Left lung (tissue), 10 donors: ENCODE data around the gene UAP1. TPM values are rescaled to one million over a fixed set of nuclear protein-coding genes. Genes with fewer than 3 reads are reported as not detected.

Experiments
- ATAC-seq: fragments of 200-7000 bp; cut with Tn5 transposase; one replicate; pipeline ENCODE4 v1.9.1; 2020; ENCODE audit warnings: moderate library complexity
- DNase-seq, 4 donors: peaks; one replicate each; pipeline ENCODE4 v3.0.0-alpha.2; 2013 to 2020
- H3K27ac ChIP-seq, 2 donors: fragments of 200-600 bp; sonication (generic) in 1 of 2; one replicate each; pipeline versions ENCODE4 v1.5.0 to v1.8.0; 2020 to 2021
- H3K27me3 ChIP-seq, 2 donors: fragments of 200-600 bp; sonication (generic) in 1 of 2; one replicate each; pipeline versions ENCODE4 v1.5.0 to v1.8.0; 2020 to 2021
- H3K36me3 ChIP-seq, 2 donors: fragments of 200-600 bp; sonication (generic) in 1 of 2; one replicate each; pipeline versions ENCODE4 v1.5.0 to v1.8.0; 2020 to 2021
- H3K4me1 ChIP-seq, 2 donors: fragments of 200-600 bp; one replicate each; pipeline ENCODE4 v1.8.0; 2021
- H3K4me3 ChIP-seq, 2 donors: fragments of 200-600 bp; sonication (generic) in 1 of 2; one replicate each; pipeline versions ENCODE4 v1.5.0 to v1.8.0; 2020 to 2021; ENCODE audit warnings: mild to moderate bottlenecking in 1 of 2
- H3K9me3 ChIP-seq, 2 donors: fragments of 200-600 bp; sonication (generic) in 1 of 2; one replicate each; pipeline versions ENCODE4 v1.5.0 to v1.8.0; 2020 to 2021
- intact Hi-C, 2 donors: fragments of 100-400 bp; cut with DNase I; formaldehyde crosslinking; loops; one replicate each; pipeline versions ENCODE4 v1.11.2 to v1.14.2; 2022
- polyA plus RNA-seq, 6 donors: library from polyadenylated mRNA; unstranded; fragments of 120-200 nt; gene quantifications; one replicate each; pipeline ENCODE4 v1.2.1, GENCODE V29; 2013; ENCODE audit not compliant: insufficient read length in 6 of 6
- total RNA-seq, 2 donors: library from RNA; stranded (reverse); fragmentation: NEBNext Ultra II Directional; extraction: Animal tissue kit (Norgen Biotek cat#: 25700); gene quantifications; one replicate each; pipeline ENCODE4 v1.2.1, GENCODE V29; 2021
- TF ChIP-seq, protein P1 (sequence below), 2 donors: fragments of 200-600 bp; sonication (generic) in 1 of 2; IDR thresholded peaks; one replicate each; pipeline versions ENCODE4 v1.5.0 to v1.8.0; 2021; ENCODE audit warnings: antibody characterized with exemption in 2 of 2
- donor health status: DM: no; HTN: yes; CAD: no.
- donor health status: DM: no; HTN: no; CAD: no.

The UAP1 gene
- total and polyA plus RNA-seq, 8 donors: 32.1 to 41.6 (median 39.2) TPM

DNA sequence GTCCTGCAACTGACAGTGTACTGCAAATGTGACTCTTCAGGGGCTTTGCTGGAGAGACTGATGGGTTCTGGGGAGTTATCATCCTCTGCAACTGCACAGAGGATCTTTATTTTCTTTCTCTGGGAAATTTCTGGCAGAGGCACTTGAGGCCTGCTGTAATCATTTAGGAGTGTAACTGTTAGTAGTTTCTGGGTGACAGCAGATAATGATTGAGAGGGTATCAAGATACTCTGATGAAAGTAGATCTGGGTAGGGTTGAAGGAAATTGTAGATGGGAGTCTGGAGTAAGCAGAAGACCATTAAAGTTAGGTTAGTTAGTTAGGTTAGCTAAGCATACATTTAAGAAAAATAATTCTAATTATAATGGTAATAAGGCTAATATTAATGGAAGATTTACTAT is 59.7 kb downstream of the UAP1 start:
- Histone ChIP-seq H3K4me3 (no peak overlapping the region), H3K36me3 (no peaks in the 10 kb centered on the region)

DNA sequence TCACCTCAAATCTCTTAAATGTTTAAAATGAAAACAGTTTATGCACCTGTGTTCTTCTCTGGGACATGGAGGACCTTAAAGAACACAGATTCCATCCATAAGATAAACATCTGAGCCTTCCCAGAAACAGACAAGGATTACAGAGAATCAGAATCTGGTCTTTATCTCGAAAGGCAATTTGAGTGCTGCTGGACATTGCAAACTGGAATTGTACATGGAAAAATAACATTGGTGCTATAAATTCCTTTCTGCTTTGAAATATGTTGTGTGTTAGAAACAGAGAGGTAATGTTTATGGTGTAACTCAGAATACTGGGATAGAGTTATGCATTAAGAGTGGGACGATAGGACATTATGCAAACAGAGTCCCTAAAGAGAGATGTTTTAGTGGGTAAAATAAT is 64.2 kb downstream of the UAP1 start:
- H3K4me3 ChIP-seq: no peak overlapping the region
- H3K36me3 ChIP-seq: no peaks in the 10 kb centered on the region
- H3K9me3 ChIP-seq: no peaks in the 10 kb centered on the region
- peak overlapping the region in 1 of 2 donors; percentile 75 for H3K27ac ChIP-seq
- TF ChIP-seq, protein P1, sequence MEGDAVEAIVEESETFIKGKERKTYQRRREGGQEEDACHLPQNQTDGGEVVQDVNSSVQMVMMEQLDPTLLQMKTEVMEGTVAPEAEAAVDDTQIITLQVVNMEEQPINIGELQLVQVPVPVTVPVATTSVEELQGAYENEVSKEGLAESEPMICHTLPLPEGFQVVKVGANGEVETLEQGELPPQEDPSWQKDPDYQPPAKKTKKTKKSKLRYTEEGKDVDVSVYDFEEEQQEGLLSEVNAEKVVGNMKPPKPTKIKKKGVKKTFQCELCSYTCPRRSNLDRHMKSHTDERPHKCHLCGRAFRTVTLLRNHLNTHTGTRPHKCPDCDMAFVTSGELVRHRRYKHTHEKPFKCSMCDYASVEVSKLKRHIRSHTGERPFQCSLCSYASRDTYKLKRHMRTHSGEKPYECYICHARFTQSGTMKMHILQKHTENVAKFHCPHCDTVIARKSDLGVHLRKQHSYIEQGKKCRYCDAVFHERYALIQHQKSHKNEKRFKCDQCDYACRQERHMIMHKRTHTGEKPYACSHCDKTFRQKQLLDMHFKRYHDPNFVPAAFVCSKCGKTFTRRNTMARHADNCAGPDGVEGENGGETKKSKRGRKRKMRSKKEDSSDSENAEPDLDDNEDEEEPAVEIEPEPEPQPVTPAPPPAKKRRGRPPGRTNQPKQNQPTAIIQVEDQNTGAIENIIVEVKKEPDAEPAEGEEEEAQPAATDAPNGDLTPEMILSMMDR (IDR thresholded peaks at IDR 0.05): no peak
- DNase-seq: no peak
- no peaks in the 10 kb centered on the region for H3K4me1 ChIP-seq
- intact Hi-C loops: no loop called here
- no peaks in the 10 kb centered on the region for H3K27me3 ChIP-seq
- no peak for ATAC-seq

More for the DNA sequence above, 59.7 kb downstream of the UAP1 start:
- TF ChIP-seq, protein P1 (IDR thresholded peaks at IDR 0.05): no peak
- DNase-seq (no peak), ATAC-seq (no peak)
- Histone ChIP-seq H3K27me3 (no peaks in the 10 kb centered on the region), H3K27ac (no peak overlapping the region), H3K9me3 (peaks cover 0 to 20% of the 10 kb centered on the region in 2 donors), H3K4me1 (no peaks in the 10 kb centered on the region)
- intact Hi-C loops: no loop called here

DNA sequence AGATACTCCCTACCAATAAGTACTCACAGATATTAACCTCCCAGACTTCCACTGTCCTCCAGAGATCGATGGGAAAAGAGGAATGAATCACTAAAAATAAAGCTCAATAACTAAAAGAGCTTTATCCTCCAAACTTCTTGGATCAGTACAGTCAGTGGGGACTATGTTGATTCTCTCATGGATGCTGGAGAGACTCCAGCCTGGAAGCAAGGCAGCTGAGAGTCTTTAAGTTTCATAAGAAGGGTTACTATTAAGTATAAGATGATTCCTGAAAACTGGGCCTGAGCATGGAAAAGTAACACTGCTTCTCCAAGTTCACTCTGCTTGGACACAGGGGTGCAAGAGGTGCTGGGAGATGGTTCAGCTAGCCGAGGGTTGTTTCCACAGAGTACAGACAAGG is 64.6 kb downstream of the UAP1 start:
- DNase-seq (peak in 1 of 4 donors; percentile 69), ATAC-seq (peak; percentile 21)
- Histone ChIP-seq H3K27ac (peak overlapping the region; percentile 7 to 75), H3K4me3 (no peak overlapping the region), H3K9me3 (no peaks in the 10 kb centered on the region), H3K36me3 (no peaks in the 10 kb centered on the region), H3K27me3 (no peaks in the 10 kb centered on the region), H3K4me1 (no peaks in the 10 kb centered on the region)
- TF ChIP-seq, protein P1 (IDR thresholded peaks at IDR 0.05): no peak
- intact Hi-C loops: no loop called here

DNA sequence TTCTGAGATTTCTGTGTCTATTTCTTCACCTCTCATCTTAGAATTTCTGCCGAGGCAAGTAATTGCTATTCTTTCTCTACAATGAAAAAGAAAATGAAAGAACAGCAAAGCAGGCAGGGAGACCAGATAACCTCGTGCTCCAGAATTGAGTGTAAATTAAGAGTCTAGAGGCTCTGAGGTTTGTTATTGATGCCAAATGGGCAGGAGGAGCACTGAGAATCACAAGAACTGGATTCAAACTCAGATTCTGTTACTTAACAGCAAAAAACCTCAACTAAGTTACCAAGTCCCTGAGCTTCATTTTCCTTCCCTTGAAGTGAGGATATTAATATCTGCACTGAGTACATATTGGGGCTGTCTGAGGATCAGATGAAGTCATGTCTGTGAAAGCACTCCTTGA is 65.2 kb downstream of the UAP1 start:
- H3K4me1 ChIP-seq: no peaks in the 10 kb centered on the region
- no peaks in the 10 kb centered on the region for H3K36me3 ChIP-seq
- intact Hi-C loops: no loop called here
- peak; percentile 23 for ATAC-seq
- H3K9me3 ChIP-seq: no peaks in the 10 kb centered on the region
- peak overlapping the region; percentile 7 to 75 for H3K27ac ChIP-seq
- no peaks in the 10 kb centered on the region for H3K27me3 ChIP-seq
- TF ChIP-seq, protein P1 (IDR thresholded peaks at IDR 0.05): no peak
- DNase-seq: no peak
- no peak overlapping the region for H3K4me3 ChIP-seq

DNA sequence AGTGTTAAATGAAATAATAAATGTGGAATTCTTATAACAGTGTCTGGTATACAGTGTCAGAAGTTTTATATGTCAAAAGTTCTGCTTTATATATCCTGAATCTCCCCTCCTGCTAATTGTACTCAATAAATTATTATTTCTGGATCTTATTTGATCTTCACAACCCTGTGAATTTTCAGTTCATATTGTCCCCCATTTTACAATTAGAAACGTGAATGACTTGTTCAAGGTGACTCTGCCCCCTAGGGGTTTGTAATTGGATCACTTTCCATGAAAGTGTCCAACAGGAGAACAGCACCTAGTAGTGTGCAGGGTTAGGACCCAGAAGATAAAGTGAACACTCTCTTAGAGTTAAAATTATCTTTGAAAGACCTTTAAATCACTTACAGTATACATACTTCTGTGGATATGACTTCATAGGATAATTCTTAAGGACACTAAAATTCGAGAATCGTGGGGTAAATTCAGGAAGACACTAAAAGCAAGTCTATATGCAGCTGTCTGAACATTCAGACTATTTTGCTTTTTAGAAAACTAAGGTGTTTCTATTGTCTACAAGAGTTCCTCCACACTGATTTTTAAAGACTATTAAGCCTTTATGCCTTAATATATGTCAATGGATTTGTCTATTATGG is 66.3 kb downstream of the UAP1 start:
- no peaks in the 10 kb centered on the region for H3K27me3 ChIP-seq
- no peak overlapping the region for H3K4me3 ChIP-seq
- H3K9me3 ChIP-seq: no peaks in the 10 kb centered on the region
- no peaks in the 10 kb centered on the region for H3K4me1 ChIP-seq
- no peak for DNase-seq
- TF ChIP-seq, protein P1 (IDR thresholded peaks at IDR 0.05): peak; percentile 29 to 35
- intact Hi-C loops: no loop called here
- no peaks in the 10 kb centered on the region for H3K36me3 ChIP-seq
- H3K27ac ChIP-seq: peak overlapping the region in 1 of 2 donors; percentile 75
- no peak for ATAC-seq
